OCI-LY1 (cell line): ENCODE results near the gene DHX29.
A peak's percentile ranks its signal among the peaks of the same experiment; 100 is the strongest.

Source experiments
- H2AFZ ChIP-seq: fragments of 200-600 bp; sonication (generic), shearing (Covaris generic); 2 replicates; pipeline ENCODE4 v1.6.0; 2014; ENCODE audit warnings: antibody characterized with exemption, mild to moderate bottlenecking, low read length
- H3F3A ChIP-seq: fragments of 200-600 bp; sonication (generic), shearing (Covaris generic); 2 replicates; pipeline ENCODE4 v1.6.0; 2014; ENCODE audit warnings: mild to moderate bottlenecking, antibody characterized with exemption, low read length, moderate library complexity; ENCODE audit not compliant: insufficient read depth
- H3K27ac ChIP-seq: fragments of 200-600 bp; sonication (generic); 2 replicates; pipeline ENCODE4 v1.5.1; 2014; ENCODE audit warnings: low read length, mixed run types, mild to moderate bottlenecking, low read depth; ENCODE audit not compliant: poor library complexity, severe bottlenecking
- H3K27me3 ChIP-seq: fragments of 200-600 bp; sonication (generic); 2 replicates; pipeline ENCODE4 v1.6.0; 2014; ENCODE audit warnings: antibody characterized with exemption, mild to moderate bottlenecking, low read length, moderate library complexity; ENCODE audit not compliant: insufficient read depth
- H3K36me3 ChIP-seq: fragments of 200-600 bp; sonication (generic); 2 replicates; pipeline ENCODE4 v1.6.1; 2014; ENCODE audit warnings: mild to moderate bottlenecking, antibody characterized with exemption, low read length, moderate library complexity, mixed read lengths; ENCODE audit not compliant: insufficient read depth
- H3K4me1 ChIP-seq: fragments of 200-600 bp; sonication (generic); 2 replicates; pipeline ENCODE4 v1.5.1; 2014; ENCODE audit warnings: mild to moderate bottlenecking, low read length, moderate library complexity; ENCODE audit not compliant: insufficient read depth, severe bottlenecking
- H3K4me2 ChIP-seq: fragments of 200-600 bp; sonication (generic), shearing (Covaris generic); 2 replicates; pipeline ENCODE4 v1.6.1; 2014; ENCODE audit warnings: low read length
- H3K4me3 ChIP-seq: fragments of 200-600 bp; sonication (generic); 2 replicates; pipeline ENCODE4 v1.5.1; 2014; ENCODE audit warnings: low read length, low read depth, mild to moderate bottlenecking, mixed read lengths; ENCODE audit not compliant: poor library complexity, severe bottlenecking
- H3K79me2 ChIP-seq: fragments of 200-600 bp; shearing (Covaris generic); 2 replicates; pipeline ENCODE4 v1.6.1; 2016; ENCODE audit warnings: mixed run types, low read length, mixed read lengths; ENCODE audit not compliant: insufficient read depth
- H3K9ac ChIP-seq: fragments of 200-600 bp; sonication (generic), shearing (Covaris generic); 2 replicates; pipeline ENCODE4 v1.6.1; 2014; ENCODE audit warnings: mild to moderate bottlenecking, low read length, mixed read lengths
- H3K9me2 ChIP-seq: fragments of 200-600 bp; sonication (generic), shearing (Covaris generic); 2 replicates; pipeline ENCODE4 v1.6.1; 2014; ENCODE audit warnings: low read depth, mild to moderate bottlenecking, low read length, mixed read lengths
- H3K9me3 ChIP-seq: fragments of 200-600 bp; shearing (Covaris generic); 2 replicates; pipeline ENCODE4 v1.6.1; 2014; ENCODE audit warnings: low read length, mixed read lengths
- H4K20me1 ChIP-seq: fragments of 200-600 bp; sonication (generic), shearing (Covaris generic); 2 replicates; pipeline ENCODE4 v1.6.0; 2016; ENCODE audit warnings: mild to moderate bottlenecking, low read length; ENCODE audit not compliant: insufficient read depth
- CTCF ChIP-seq: fragments of 200-600 bp; sonication (generic), shearing (Covaris generic); IDR thresholded peaks from 2 replicates; pipeline ENCODE4 v1.5.1; 2017; ENCODE audit warnings: mild to moderate bottlenecking, antibody characterized with exemption, low read length, moderate library complexity, mixed read lengths
- EZH2 ChIP-seq: fragments of 200-600 bp; sonication (generic), shearing (Covaris generic); IDR thresholded peaks from 2 replicates; pipeline ENCODE4 v1.8.0; 2017; ENCODE audit warnings: borderline replicate concordance, mixed run types, mild to moderate bottlenecking, antibody characterized with exemption, low read length, moderate library complexity, mixed read lengths

DHX29 gene

GRCh38 chr5:55344392-55344992 is 37.0 kb upstream of the DHX29 start:
- Histone ChIP-seq H3K9me3 (no peaks in the 10 kb centered on the region), H3K27ac (no peak overlapping the region), H3K36me3 (peaks cover 88% of the 10 kb centered on the region), H3F3A (peaks cover 11% of the 10 kb centered on the region; the same call in 1 of the 2 replicates), H2AFZ (no peak overlapping the region), H3K27me3 (no peaks in the 10 kb centered on the region), H3K9ac (no peak overlapping the region), H3K9me2 (no peaks in the 10 kb centered on the region), H4K20me1 (no peaks in the 10 kb centered on the region), H3K4me3 (no peak overlapping the region), H3K4me2 (no peak overlapping the region), H3K79me2 (no peaks in the 10 kb centered on the region), H3K4me1 (no peaks in the 10 kb centered on the region)
- TF ChIP-seq CTCF, result peak; percentile 75
- TF ChIP-seq EZH2, result no peak

- Histone ChIP-seq H3K9me3 (no peaks in the 10 kb centered on the region), H3K79me2 (no peaks in the 10 kb centered on the region), H2AFZ (no peak overlapping the region), H3K4me3 (no peak overlapping the region), H3K4me1 (peaks cover 7% of the 10 kb centered on the region), H3F3A (peaks cover 11% of the 10 kb centered on the region; the same call in 1 of the 2 replicates), H3K4me2 (no peak overlapping the region), H3K36me3 (peaks cover 88% of the 10 kb centered on the region), H3K9me2 (no peaks in the 10 kb centered on the region), H4K20me1 (no peaks in the 10 kb centered on the region), H3K27ac (no peak overlapping the region), H3K27me3 (no peaks in the 10 kb centered on the region), H3K9ac (no peak overlapping the region)
- TF ChIP-seq EZH2 (no peak), CTCF (no peak)
Measured at GRCh38 chr5:55343609-55344008, 36.1 kb upstream of the DHX29 start.

- H3K9ac ChIP-seq, result no peak overlapping the region
- peaks cover 88% of the 10 kb centered on the region for H3K36me3 ChIP-seq
- no peak overlapping the region for H3K27ac ChIP-seq
- no peaks in the 10 kb centered on the region for H4K20me1 ChIP-seq
- H3F3A ChIP-seq, result peaks cover 11% of the 10 kb centered on the region; the same call in 1 of the 2 replicates
- H3K79me2 ChIP-seq, result no peaks in the 10 kb centered on the region
- H3K4me2 ChIP-seq, result no peak overlapping the region
- H3K9me2 ChIP-seq, result no peaks in the 10 kb centered on the region
- no peaks in the 10 kb centered on the region for H3K9me3 ChIP-seq
- H2AFZ ChIP-seq, result no peak overlapping the region
- TF ChIP-seq EZH2, result no peak
- no peak for TF ChIP-seq CTCF
- no peaks in the 10 kb centered on the region for H3K27me3 ChIP-seq
- H3K4me3 ChIP-seq, result no peak overlapping the region
- H3K4me1 ChIP-seq, result peaks cover 12% of the 10 kb centered on the region
Measured at GRCh38 chr5:55343107-55343506, 35.6 kb upstream of the DHX29 start.
